Upper lobe of right lung (tissue), 1 donor: ENCODE results near the gene LRRC27. TPM values are rescaled to one million over a fixed set of nuclear protein-coding genes. Genes with fewer than 3 reads are reported as not detected.

Experiments used
- ATAC-seq: fragments of 200-7000 bp; cut with Tn5 transposase; one replicate; pipeline ENCODE4 v1.9.1; 2020; ENCODE audit warnings: mild to moderate bottlenecking, moderate library complexity
- DNase-seq: peaks from one replicate; pipeline ENCODE4 v3.0.0-alpha.2; 2020
- H3K27ac ChIP-seq: fragments of 200-600 bp; one replicate; pipeline ENCODE4 v1.8.0; 2022
- H3K27me3 ChIP-seq: fragments of 200-600 bp; one replicate; pipeline ENCODE4 v1.8.0; 2022; ENCODE audit warnings: mild to moderate bottlenecking
- H3K36me3 ChIP-seq: fragments of 200-600 bp; one replicate; pipeline ENCODE4 v1.8.0; 2022
- H3K4me1 ChIP-seq: fragments of 200-600 bp; one replicate; pipeline ENCODE4 v1.8.0; 2022
- H3K4me3 ChIP-seq: fragments of 200-600 bp; one replicate; pipeline ENCODE4 v1.8.0; 2022; ENCODE audit warnings: mild to moderate bottlenecking
- H3K9me3 ChIP-seq: fragments of 200-600 bp; one replicate; pipeline ENCODE4 v1.8.0; 2022
- intact Hi-C: fragments of 100-400 bp; cut with DNase I; formaldehyde crosslinking; loops from one replicate; pipeline ENCODE4 v1.11.0; 2022
- total RNA-seq: library from RNA; stranded (reverse); fragmentation: NEBNext Ultra II Directional; extraction: Animal tissue kit (Norgen Biotek cat#: 25700); gene quantifications from one replicate; pipeline ENCODE4 v1.2.1, GENCODE V29; 2021
- TF ChIP-seq, protein P1 (sequence below): fragments of 200-600 bp; IDR thresholded peaks from one replicate; pipeline ENCODE4 v1.8.0; 2022; ENCODE audit warnings: antibody characterized with exemption
- donor health status: DM: no; HTN: yes; CAD: no; lungs with severe emphysema.

The LRRC27 gene
- total RNA-seq, 1 donor from 2014 or later: 6.3 TPM

DNA sequence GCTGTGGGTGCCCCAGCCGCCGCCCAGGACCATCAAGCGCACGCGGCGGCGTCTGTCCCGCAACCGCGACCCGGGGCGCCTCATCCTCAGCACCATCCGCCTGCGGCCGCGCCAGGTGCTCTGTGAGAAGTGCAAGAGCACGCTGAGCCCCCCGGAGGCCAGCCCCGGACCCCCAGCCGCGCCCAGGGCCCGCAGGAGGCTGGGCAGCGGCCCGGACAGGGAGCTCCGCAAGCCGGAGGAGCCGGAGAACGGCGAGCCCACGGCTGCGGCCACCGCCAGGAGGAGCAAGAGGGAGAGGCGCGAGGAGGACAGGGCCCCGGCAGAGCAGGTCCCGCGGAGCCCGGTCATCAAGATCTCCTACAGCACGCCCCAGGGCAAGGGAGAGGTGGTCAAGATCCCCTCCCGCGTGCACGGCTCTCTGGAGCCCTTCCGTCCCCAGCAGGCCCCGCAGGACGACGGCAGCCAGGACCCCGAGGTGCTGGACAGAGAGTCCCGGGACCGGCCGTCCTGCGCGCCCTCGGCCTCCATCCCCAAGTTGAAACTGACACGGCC is 73.0 kb downstream of the LRRC27 start:
- Histone ChIP-seq H3K4me1 (peaks cover 60% of the 10 kb centered on the region), H3K4me3 (no peak overlapping the region), H3K36me3 (peaks cover 21% of the 10 kb centered on the region), H3K27me3 (no peaks in the 10 kb centered on the region), H3K27ac (no peak overlapping the region), H3K9me3 (no peaks in the 10 kb centered on the region)
- TF ChIP-seq, protein P1, sequence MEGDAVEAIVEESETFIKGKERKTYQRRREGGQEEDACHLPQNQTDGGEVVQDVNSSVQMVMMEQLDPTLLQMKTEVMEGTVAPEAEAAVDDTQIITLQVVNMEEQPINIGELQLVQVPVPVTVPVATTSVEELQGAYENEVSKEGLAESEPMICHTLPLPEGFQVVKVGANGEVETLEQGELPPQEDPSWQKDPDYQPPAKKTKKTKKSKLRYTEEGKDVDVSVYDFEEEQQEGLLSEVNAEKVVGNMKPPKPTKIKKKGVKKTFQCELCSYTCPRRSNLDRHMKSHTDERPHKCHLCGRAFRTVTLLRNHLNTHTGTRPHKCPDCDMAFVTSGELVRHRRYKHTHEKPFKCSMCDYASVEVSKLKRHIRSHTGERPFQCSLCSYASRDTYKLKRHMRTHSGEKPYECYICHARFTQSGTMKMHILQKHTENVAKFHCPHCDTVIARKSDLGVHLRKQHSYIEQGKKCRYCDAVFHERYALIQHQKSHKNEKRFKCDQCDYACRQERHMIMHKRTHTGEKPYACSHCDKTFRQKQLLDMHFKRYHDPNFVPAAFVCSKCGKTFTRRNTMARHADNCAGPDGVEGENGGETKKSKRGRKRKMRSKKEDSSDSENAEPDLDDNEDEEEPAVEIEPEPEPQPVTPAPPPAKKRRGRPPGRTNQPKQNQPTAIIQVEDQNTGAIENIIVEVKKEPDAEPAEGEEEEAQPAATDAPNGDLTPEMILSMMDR: no peak
- ATAC-seq: no peak
- intact Hi-C loops: no loop called here
- DNase-seq: peak; percentile 64

DNA sequence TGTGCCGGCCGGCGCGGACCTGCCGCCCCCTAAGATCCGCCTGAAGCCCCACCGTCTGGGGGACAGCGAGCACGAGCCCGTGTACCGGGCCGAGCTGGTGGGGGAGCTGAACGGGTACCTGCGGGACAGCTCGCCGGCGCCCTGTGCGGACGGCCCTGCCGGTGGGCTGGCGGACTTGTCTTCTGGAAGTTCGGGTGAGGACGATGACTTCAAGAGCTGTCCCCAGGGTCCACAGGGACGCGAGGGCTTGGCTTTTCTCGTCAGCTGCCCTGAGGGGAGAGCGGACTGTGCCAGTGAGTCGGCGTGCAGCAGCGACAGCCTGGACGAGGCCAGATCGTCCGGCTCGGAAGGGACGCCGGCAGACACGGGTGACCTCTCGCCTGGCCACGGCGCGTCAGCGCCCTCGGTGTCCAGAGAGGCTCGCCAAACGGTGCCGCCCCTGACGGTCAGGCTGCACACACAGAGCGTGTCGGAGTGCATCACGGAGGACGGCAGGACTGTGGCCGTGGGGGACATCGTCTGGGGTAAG is 73.5 kb downstream of the LRRC27 start:
- H3K36me3 ChIP-seq: peaks cover 21% of the 10 kb centered on the region
- H3K27ac ChIP-seq: no peak overlapping the region
- TF ChIP-seq, protein P1: no peak
- H3K27me3 ChIP-seq: no peaks in the 10 kb centered on the region
- H3K4me1 ChIP-seq: peaks cover 55% of the 10 kb centered on the region
- H3K9me3 ChIP-seq: no peaks in the 10 kb centered on the region
- no peak overlapping the region for H3K4me3 ChIP-seq
- ATAC-seq: no peak
- no peak for DNase-seq
- intact Hi-C loops: no loop called here

DNA sequence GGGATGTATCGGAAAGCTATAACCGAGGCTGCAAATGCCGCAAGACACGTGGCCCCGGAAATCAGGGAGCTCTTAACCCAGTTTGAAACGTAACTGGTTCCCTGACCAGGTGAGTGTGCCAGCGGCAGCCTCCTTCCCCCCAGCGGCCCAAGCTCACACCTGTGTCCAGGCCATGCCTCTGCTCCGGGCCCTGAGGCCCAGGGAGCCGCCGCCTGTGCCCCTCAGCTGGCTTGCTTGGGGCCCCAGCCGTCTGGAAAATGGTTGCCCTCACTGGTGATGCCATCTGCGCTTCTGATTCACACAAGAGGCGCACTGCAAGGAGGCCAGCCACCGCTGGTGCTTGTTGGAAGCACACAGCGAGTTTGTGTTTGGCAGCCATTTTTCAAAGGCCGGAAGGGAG is 74.2 kb downstream of the LRRC27 start:
- intact Hi-C loops: no loop called here
- peaks cover 21% of the 10 kb centered on the region for H3K36me3 ChIP-seq
- no peaks in the 10 kb centered on the region for H3K9me3 ChIP-seq
- DNase-seq (no peak), ATAC-seq (no peak)
- H3K4me3 ChIP-seq: no peak overlapping the region
- peaks cover 55% of the 10 kb centered on the region for H3K4me1 ChIP-seq
- TF ChIP-seq, protein P1: no peak
- H3K27me3 ChIP-seq: no peaks in the 10 kb centered on the region
- peak overlapping the region; percentile 92 for H3K27ac ChIP-seq

DNA sequence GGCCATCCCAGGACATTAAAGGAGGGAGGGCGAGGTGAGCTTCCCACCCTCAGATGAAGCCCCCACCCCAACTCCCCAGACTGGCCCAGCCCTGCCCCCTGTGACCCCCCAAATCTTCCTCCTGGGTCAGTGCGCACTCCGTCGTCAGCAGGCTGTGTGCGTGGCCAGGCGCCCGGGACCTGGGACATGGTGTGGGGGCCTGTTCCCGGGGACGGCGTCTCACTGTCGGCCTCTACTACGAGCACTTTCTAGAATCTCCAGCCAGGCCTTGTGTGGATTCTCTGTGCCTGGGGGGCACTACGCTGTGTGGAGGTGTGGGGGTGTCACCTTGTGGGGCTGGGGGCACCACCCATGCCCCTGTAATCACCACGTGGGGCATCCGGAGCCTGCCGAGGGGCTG is 74.8 kb downstream of the LRRC27 start:
- peak overlapping the region; percentile 92 for H3K27ac ChIP-seq
- H3K27me3 ChIP-seq: no peaks in the 10 kb centered on the region
- DNase-seq (no peak), ATAC-seq (no peak)
- no peak overlapping the region for H3K4me3 ChIP-seq
- intact Hi-C loops: no loop called here
- H3K9me3 ChIP-seq: no peaks in the 10 kb centered on the region
- TF ChIP-seq, protein P1: no peak
- peaks cover 21% of the 10 kb centered on the region for H3K36me3 ChIP-seq
- peaks cover 55% of the 10 kb centered on the region for H3K4me1 ChIP-seq

DNA sequence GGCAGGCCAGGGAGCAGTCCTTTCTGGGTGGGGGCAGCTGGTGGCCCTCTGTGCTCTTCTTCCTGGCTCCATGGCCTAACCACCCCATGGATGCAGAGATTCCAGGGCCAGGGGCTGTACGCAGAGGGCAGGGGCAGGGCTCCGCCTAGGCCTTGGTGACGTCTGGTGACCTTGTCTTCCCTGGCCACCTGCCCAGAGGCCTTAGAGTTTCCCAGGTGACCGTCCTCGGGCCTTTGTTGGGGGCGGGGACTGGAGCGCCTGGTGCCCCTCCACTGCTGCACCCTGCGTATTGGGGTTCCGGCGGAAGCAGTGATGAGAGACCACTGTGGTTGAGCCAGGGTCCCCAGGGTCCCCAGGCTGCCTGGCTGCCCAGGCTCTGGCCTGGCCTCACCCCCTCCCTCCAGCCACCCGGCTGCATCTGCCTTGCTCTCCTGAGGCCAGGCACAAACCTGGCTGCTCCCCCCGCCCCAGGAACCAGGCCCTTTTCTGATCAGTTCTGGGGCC is 75.3 kb downstream of the LRRC27 start:
- Histone ChIP-seq H3K27me3 (no peaks in the 10 kb centered on the region), H3K9me3 (no peaks in the 10 kb centered on the region), H3K36me3 (peaks cover 21% of the 10 kb centered on the region), H3K27ac (peak overlapping the region; percentile 92), H3K4me1 (peaks cover 57% of the 10 kb centered on the region), H3K4me3 (peak overlapping the region; percentile 30)
- intact Hi-C loops: no loop called here
- peak; percentile 91 for DNase-seq
- ATAC-seq: peak; percentile 43
- TF ChIP-seq, protein P1: no peak
